Neural crest cell (in vitro differentiated cells): ENCODE data around the gene NINJ2. TPM values are rescaled to one million over a fixed set of nuclear protein-coding genes. Genes with fewer than 3 reads are reported as not detected.

Source experiments
- DNase-seq: peaks from one replicate; pipeline ENCODE4 v3.0.0; 2021; ENCODE audit warnings: low read depth, mixed read lengths, low spot score
- H3K27ac Mint-ChIP-seq: one replicate; pipeline ENCODE4 v1.8.0; 2021; ENCODE audit warnings: mild to moderate bottlenecking, mixed read lengths; ENCODE audit not compliant: unreplicated experiment
- H3K27me3 Mint-ChIP-seq: 2 replicates; pipeline ENCODE4 v1.8.0; 2021; ENCODE audit warnings: low read depth, mild to moderate bottlenecking, mixed read lengths
- H3K36me3 Mint-ChIP-seq: 2 replicates; pipeline ENCODE4 v1.8.0; 2021; ENCODE audit warnings: low read depth, mild to moderate bottlenecking, mixed read lengths
- H3K4me1 Mint-ChIP-seq: 2 replicates; pipeline ENCODE4 v1.8.0; 2021; ENCODE audit warnings: mixed read lengths
- H3K4me3 Mint-ChIP-seq: one replicate; pipeline ENCODE4 v1.8.0; 2021; ENCODE audit warnings: mild to moderate bottlenecking, mixed read lengths
- H3K9me3 Mint-ChIP-seq: 2 replicates; pipeline ENCODE4 v1.8.0; 2021; ENCODE audit warnings: mixed read lengths
- CTCF ChIP-seq: fragments of 200-600 bp; sonication (generic); conservative IDR thresholded peaks from 2 replicates; pipeline ENCODE4 v1.5.0; 2021; ENCODE audit warnings: antibody characterized with exemption, mild to moderate bottlenecking
- total RNA-seq: library from RNA; stranded (reverse); gene quantifications from 2 replicates; pipeline ENCODE4 v1.2.1, GENCODE V29; 2021

NINJ2 gene
- total RNA-seq, 1 donor from 2014 or later, result 0.42 TPM

- Mint-ChIP-seq H3K27me3 (no peaks in the 10 kb centered on the region), H3K4me1 (peaks cover 3% of the 10 kb centered on the region), H3K36me3 (no peaks in the 10 kb centered on the region), H3K4me3 (no peak overlapping the region), H3K27ac (no peak overlapping the region), H3K9me3 (no peaks in the 10 kb centered on the region)
- no peak for TF ChIP-seq CTCF
- no peak for DNase-seq
These were observed 99.9 kb downstream of the NINJ2 start for GRCh38 chr12:563250-563781.

GRCh38 chr12:562634-563033 is 100.6 kb downstream of the NINJ2 start:
- H3K27ac Mint-ChIP-seq, result no peak overlapping the region
- no peaks in the 10 kb centered on the region for H3K27me3 Mint-ChIP-seq
- no peak for TF ChIP-seq CTCF
- DNase-seq, result no peak
- H3K9me3 Mint-ChIP-seq, result no peaks in the 10 kb centered on the region
- H3K4me3 Mint-ChIP-seq, result no peak overlapping the region
- H3K36me3 Mint-ChIP-seq, result no peaks in the 10 kb centered on the region
- H3K4me1 Mint-ChIP-seq, result peaks cover 3% of the 10 kb centered on the region

- Mint-ChIP-seq H3K27me3 (no peaks in the 10 kb centered on the region), H3K9me3 (no peaks in the 10 kb centered on the region), H3K4me1 (peaks cover 3% of the 10 kb centered on the region), H3K27ac (no peak overlapping the region), H3K4me3 (no peak overlapping the region), H3K36me3 (no peaks in the 10 kb centered on the region)
- DNase-seq, result no peak
- no peak for TF ChIP-seq CTCF
These were observed 101.2 kb downstream of the NINJ2 start for GRCh38 chr12:561908-562593.

GRCh38 chr12:561391-561705 is 101.9 kb downstream of the NINJ2 start:
- Mint-ChIP-seq H3K4me3 (no peak overlapping the region), H3K36me3 (no peaks in the 10 kb centered on the region), H3K4me1 (peaks cover 3% of the 10 kb centered on the region), H3K9me3 (no peaks in the 10 kb centered on the region), H3K27me3 (no peaks in the 10 kb centered on the region), H3K27ac (no peak overlapping the region)
- no peak for DNase-seq
- no peak for TF ChIP-seq CTCF

GRCh38 chr12:560691-561390 is 102.4 kb downstream of the NINJ2 start:
- no peak for TF ChIP-seq CTCF
- H3K4me1 Mint-ChIP-seq, result peaks cover 3% of the 10 kb centered on the region
- H3K36me3 Mint-ChIP-seq, result no peaks in the 10 kb centered on the region
- no peaks in the 10 kb centered on the region for H3K27me3 Mint-ChIP-seq
- DNase-seq, result no peak
- H3K9me3 Mint-ChIP-seq, result no peaks in the 10 kb centered on the region
- H3K4me3 Mint-ChIP-seq, result no peak overlapping the region
- H3K27ac Mint-ChIP-seq, result no peak overlapping the region
